SU-DHL-6 (cell line): ENCODE results near the gene NCMAP.

Experiments used
- EZH2phosphoT487 ChIP-seq: fragments of 200-600 bp; sonication (generic), shearing (Covaris generic); conservative IDR thresholded peaks from 2 replicates; pipeline ENCODE4 v1.6.1; 2018; ENCODE audit warnings: mild to moderate bottlenecking, antibody characterized with exemption, low read length, moderate library complexity, mixed read lengths
- TF ChIP-seq, protein P1 (sequence below): fragments of 200-600 bp; sonication (generic); IDR thresholded peaks from one replicate; pipeline ENCODE4 v1.5.1; 2017; ENCODE audit warnings: antibody characterized with exemption, mild to moderate bottlenecking, low read length, moderate library complexity; ENCODE audit not compliant: insufficient read depth, poor library complexity, severe bottlenecking

- TF ChIP-seq, protein P1, sequence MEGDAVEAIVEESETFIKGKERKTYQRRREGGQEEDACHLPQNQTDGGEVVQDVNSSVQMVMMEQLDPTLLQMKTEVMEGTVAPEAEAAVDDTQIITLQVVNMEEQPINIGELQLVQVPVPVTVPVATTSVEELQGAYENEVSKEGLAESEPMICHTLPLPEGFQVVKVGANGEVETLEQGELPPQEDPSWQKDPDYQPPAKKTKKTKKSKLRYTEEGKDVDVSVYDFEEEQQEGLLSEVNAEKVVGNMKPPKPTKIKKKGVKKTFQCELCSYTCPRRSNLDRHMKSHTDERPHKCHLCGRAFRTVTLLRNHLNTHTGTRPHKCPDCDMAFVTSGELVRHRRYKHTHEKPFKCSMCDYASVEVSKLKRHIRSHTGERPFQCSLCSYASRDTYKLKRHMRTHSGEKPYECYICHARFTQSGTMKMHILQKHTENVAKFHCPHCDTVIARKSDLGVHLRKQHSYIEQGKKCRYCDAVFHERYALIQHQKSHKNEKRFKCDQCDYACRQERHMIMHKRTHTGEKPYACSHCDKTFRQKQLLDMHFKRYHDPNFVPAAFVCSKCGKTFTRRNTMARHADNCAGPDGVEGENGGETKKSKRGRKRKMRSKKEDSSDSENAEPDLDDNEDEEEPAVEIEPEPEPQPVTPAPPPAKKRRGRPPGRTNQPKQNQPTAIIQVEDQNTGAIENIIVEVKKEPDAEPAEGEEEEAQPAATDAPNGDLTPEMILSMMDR: no peak
- TF ChIP-seq EZH2phosphoT487: no peak
Measured at GRCh38 chr1:24580756-24581155, 24.9 kb downstream of the NCMAP start.
